ENCODE measurements around the gene GRB10. TPM values are rescaled to one million over a fixed set of nuclear protein-coding genes. Genes with fewer than 3 reads are reported as not detected.

The GRB10 gene
- total RNA-seq (10 to 100 TPM; 17.5 to 93.3 (median 27.8) TPM), polyA plus RNA-seq (10 to 100 TPM in 1 of 2 donors, 1 to 10 TPM in 1; 10.0 to 27.8 TPM)
- long read RNA-seq, donor 1, partial matches to known transcripts, result 1 of 9 reads
- long read RNA-seq, donor 1, other reads (novel, unspliced or antisense), result 8 of 9 reads
- long read RNA-seq, donor 2, full-length matches to known transcripts, result 2 of 2 reads
- long read RNA-seq, donor 2, partial matches to known transcripts, result 0 of 2 reads
- long read RNA-seq, donor 2, other reads (novel, unspliced or antisense), result 0 of 2 reads
- long read RNA-seq, donor 3, full-length matches to known transcripts, result 10 of 31 reads
- long read RNA-seq, donor 3, partial matches to known transcripts, result 6 of 31 reads
- long read RNA-seq, donor 3, other reads (novel, unspliced or antisense), result 15 of 31 reads

GRCh38 chr7:50782375-50783208, at the start of gene GRB10:
Gene GRB10 (minus strand): TSS chr7:50782896. CDS start chr7:50732322, 50,574 bp downstream.
- H3K36me3 ChIP-seq, result no peaks in the 10 kb centered on the region
- peak within 1 kb of the TSS; percentile 46 for H3K4me3 ChIP-seq
- peak; percentile 43 to 63 (median 56) for DNase-seq
- TF ChIP-seq CTCF (IDR thresholded peaks at IDR 0.05), result no peak
- no peak for TF ChIP-seq POLR2A (IDR thresholded peaks at IDR 0.05)
- no peak for TF ChIP-seq EP300 (IDR thresholded peaks at IDR 0.05)
- intact Hi-C loops (cut with DNase I), result no loop called here
- no peaks in the 10 kb centered on the region for H3K9me3 ChIP-seq
- no peaks in the 10 kb centered on the region for H3K27me3 ChIP-seq
- WGBS, 3 donors, result 60 to 69% (median 62%) methylated on average over 51 to 95 of the region's 95 CpGs
- no peaks in the 10 kb centered on the region for H3K4me1 ChIP-seq (ENCODE audit: insufficient read depth)
- H3K27ac ChIP-seq, result peak within 1 kb of the TSS in 1 of 2 donors; percentile 45

GRCh38 chr7:50828801-50829200, 46.1 kb upstream of the GRB10 start:
- Histone ChIP-seq H3K27ac (no peak overlapping the region), H3K4me1 (ENCODE audit: insufficient read depth) (no peaks in the 10 kb centered on the region), H3K36me3 (no peaks in the 10 kb centered on the region), H3K27me3 (no peaks in the 10 kb centered on the region), H3K9me3 (no peaks in the 10 kb centered on the region), H3K4me3 (no peak overlapping the region)
- no peak for DNase-seq
- intact Hi-C loops (cut with DNase I), result no loop called here
- TF ChIP-seq EP300 (IDR thresholded peaks at IDR 0.05) (no peak), POLR2A (IDR thresholded peaks at IDR 0.05) (no peak), CTCF (IDR thresholded peaks at IDR 0.05) (no peak)
- WGBS, 3 donors, result 83 to 93% (median 84%) methylated on average over 2 of the region's 2 CpGs

- H3K27ac ChIP-seq, result no peak overlapping the region
- TF ChIP-seq CTCF (IDR thresholded peaks at IDR 0.05) (no peak), EP300 (IDR thresholded peaks at IDR 0.05) (no peak), POLR2A (IDR thresholded peaks at IDR 0.05) (no peak)
- H3K4me3 ChIP-seq, result no peak overlapping the region
- WGBS, 3 donors, result 88 to 93% (median 90%) methylated on average over 3 of the region's 3 CpGs
- intact Hi-C loops (cut with DNase I), result no loop called here
- no peaks in the 10 kb centered on the region for H3K36me3 ChIP-seq
- DNase-seq, result no peak
- H3K27me3 ChIP-seq, result no peaks in the 10 kb centered on the region
- no peaks in the 10 kb centered on the region for H3K4me1 ChIP-seq (ENCODE audit: insufficient read depth)
- no peaks in the 10 kb centered on the region for H3K9me3 ChIP-seq
These were observed 45.4 kb upstream of the GRB10 start for GRCh38 chr7:50828116-50828515.

- Histone ChIP-seq H3K27me3 (no peaks in the 10 kb centered on the region), H3K4me1 (ENCODE audit: insufficient read depth) (no peaks in the 10 kb centered on the region), H3K4me3 (no peak overlapping the region), H3K27ac (no peak overlapping the region), H3K9me3 (no peaks in the 10 kb centered on the region), H3K36me3 (no peaks in the 10 kb centered on the region)
- intact Hi-C loops (cut with DNase I), result no loop called here
- no peak for DNase-seq
- TF ChIP-seq POLR2A (IDR thresholded peaks at IDR 0.05) (no peak), EP300 (IDR thresholded peaks at IDR 0.05) (no peak), CTCF (IDR thresholded peaks at IDR 0.05) (no peak)
These were observed 44.6 kb upstream of the GRB10 start for GRCh38 chr7:50827281-50827680.

All from ovary (tissue), 10 donors.